Activated naive CD4-positive, alpha-beta T cell treated with anti-CD3 and anti-CD28 coated beads, Interleukin-2, amount 50 U/mL, for 24 hours (primary cell): ENCODE data around the gene ATP7B.

Experiments used
- H3K27ac Mint-ChIP-seq: one replicate; pipeline ENCODE4 v1.8.0; 2021; ENCODE audit warnings: mild to moderate bottlenecking, mixed read lengths
- H3K27me3 Mint-ChIP-seq: one replicate; pipeline ENCODE4 v1.8.0; 2021; ENCODE audit warnings: mixed read lengths
- H3K36me3 Mint-ChIP-seq: one replicate; pipeline ENCODE4 v1.8.0; 2021; ENCODE audit warnings: mixed read lengths
- H3K4me1 Mint-ChIP-seq: one replicate; pipeline ENCODE4 v1.8.0; 2021; ENCODE audit warnings: mixed read lengths
- H3K4me3 Mint-ChIP-seq: one replicate; pipeline ENCODE4 v1.8.0; 2021; ENCODE audit warnings: mild to moderate bottlenecking, mixed read lengths
- H3K9me3 Mint-ChIP-seq: one replicate; pipeline ENCODE4 v1.8.0; 2021; ENCODE audit warnings: mixed read lengths

ATP7B gene

GRCh38 chr13:51950722-51951121 is 60.5 kb downstream of the ATP7B start:
- Mint-ChIP-seq H3K4me3 (peak overlapping the region; percentile 62), H3K36me3 (peaks cover 4% of the 10 kb centered on the region), H3K9me3 (peaks cover 10% of the 10 kb centered on the region), H3K27ac (peak overlapping the region; percentile 14), H3K4me1 (peaks cover 46% of the 10 kb centered on the region), H3K27me3 (no peaks in the 10 kb centered on the region)

GRCh38 chr13:51946163-51946669 is 65.0 kb downstream of the ATP7B start:
- Mint-ChIP-seq H3K4me1 (peaks cover 57% of the 10 kb centered on the region), H3K27ac (no peak overlapping the region), H3K4me3 (no peak overlapping the region)

GRCh38 chr13:51945149-51945548 is 66.1 kb downstream of the ATP7B start:
- Mint-ChIP-seq H3K27ac (no peak overlapping the region), H3K4me1 (peaks cover 55% of the 10 kb centered on the region), H3K36me3 (peaks cover 4% of the 10 kb centered on the region), H3K4me3 (no peak overlapping the region), H3K27me3 (no peaks in the 10 kb centered on the region), H3K9me3 (no peaks in the 10 kb centered on the region)

More at GRCh38 chr13:51946163-51946669, 65.0 kb downstream of the ATP7B start:
- H3K9me3 Mint-ChIP-seq, result peaks cover 9% of the 10 kb centered on the region
- H3K36me3 Mint-ChIP-seq, result peaks cover 4% of the 10 kb centered on the region
- H3K27me3 Mint-ChIP-seq, result no peaks in the 10 kb centered on the region

GRCh38 chr13:51944428-51944827 is 66.8 kb downstream of the ATP7B start:
- peaks cover 3% of the 10 kb centered on the region for H3K36me3 Mint-ChIP-seq
- peaks cover 54% of the 10 kb centered on the region for H3K4me1 Mint-ChIP-seq
- no peak overlapping the region for H3K27ac Mint-ChIP-seq
- no peaks in the 10 kb centered on the region for H3K9me3 Mint-ChIP-seq
- no peaks in the 10 kb centered on the region for H3K27me3 Mint-ChIP-seq
- no peak overlapping the region for H3K4me3 Mint-ChIP-seq

GRCh38 chr13:51943721-51944120 is 67.5 kb downstream of the ATP7B start:
- peaks cover 55% of the 10 kb centered on the region for H3K4me1 Mint-ChIP-seq
- H3K36me3 Mint-ChIP-seq, result no peaks in the 10 kb centered on the region
- H3K9me3 Mint-ChIP-seq, result no peaks in the 10 kb centered on the region
- H3K27ac Mint-ChIP-seq, result no peak overlapping the region
- H3K27me3 Mint-ChIP-seq, result no peaks in the 10 kb centered on the region
- H3K4me3 Mint-ChIP-seq, result peak overlapping the region; percentile 11

GRCh38 chr13:51942189-51942588 is 69.1 kb downstream of the ATP7B start:
- H3K9me3 Mint-ChIP-seq, result no peaks in the 10 kb centered on the region
- H3K27ac Mint-ChIP-seq, result peak overlapping the region; percentile 8
- no peaks in the 10 kb centered on the region for H3K36me3 Mint-ChIP-seq
- peak overlapping the region; percentile 75 for H3K4me3 Mint-ChIP-seq
- peaks cover 58% of the 10 kb centered on the region for H3K4me1 Mint-ChIP-seq
- no peaks in the 10 kb centered on the region for H3K27me3 Mint-ChIP-seq

- H3K4me1 Mint-ChIP-seq, result peaks cover 38% of the 10 kb centered on the region
- H3K27me3 Mint-ChIP-seq, result no peaks in the 10 kb centered on the region
- no peak overlapping the region for H3K4me3 Mint-ChIP-seq
- no peaks in the 10 kb centered on the region for H3K9me3 Mint-ChIP-seq
- no peaks in the 10 kb centered on the region for H3K36me3 Mint-ChIP-seq
- no peak overlapping the region for H3K27ac Mint-ChIP-seq
Measured at GRCh38 chr13:51938454-51938853, 72.8 kb downstream of the ATP7B start.

GRCh38 chr13:51937320-51938290 is 73.6 kb downstream of the ATP7B start:
- Mint-ChIP-seq H3K27ac (no peak overlapping the region), H3K27me3 (no peaks in the 10 kb centered on the region), H3K4me3 (no peak overlapping the region), H3K4me1 (peaks cover 29% of the 10 kb centered on the region), H3K9me3 (no peaks in the 10 kb centered on the region), H3K36me3 (no peaks in the 10 kb centered on the region)

- Mint-ChIP-seq H3K4me3 (no peak overlapping the region), H3K36me3 (no peaks in the 10 kb centered on the region), H3K27ac (no peak overlapping the region)
Measured at GRCh38 chr13:51935326-51936171, 75.7 kb downstream of the ATP7B start.

GRCh38 chr13:51934461-51935087 is 76.7 kb downstream of the ATP7B start:
- no peak overlapping the region for H3K4me3 Mint-ChIP-seq
- H3K27me3 Mint-ChIP-seq, result no peaks in the 10 kb centered on the region
- no peak overlapping the region for H3K27ac Mint-ChIP-seq
- H3K4me1 Mint-ChIP-seq, result peaks cover 6% of the 10 kb centered on the region
- H3K9me3 Mint-ChIP-seq, result no peaks in the 10 kb centered on the region
- H3K36me3 Mint-ChIP-seq, result no peaks in the 10 kb centered on the region

More at GRCh38 chr13:51935326-51936171, 75.7 kb downstream of the ATP7B start:
- Mint-ChIP-seq H3K9me3 (no peaks in the 10 kb centered on the region), H3K27me3 (no peaks in the 10 kb centered on the region), H3K4me1 (peaks cover 9% of the 10 kb centered on the region)

- Mint-ChIP-seq H3K36me3 (no peaks in the 10 kb centered on the region), H3K4me1 (peaks cover 1% of the 10 kb centered on the region)
Measured at GRCh38 chr13:51933466-51934058, 77.7 kb downstream of the ATP7B start.

GRCh38 chr13:51932231-51932630 is 79.0 kb downstream of the ATP7B start:
- no peak overlapping the region for H3K4me3 Mint-ChIP-seq
- H3K9me3 Mint-ChIP-seq, result no peaks in the 10 kb centered on the region
- no peaks in the 10 kb centered on the region for H3K36me3 Mint-ChIP-seq
- H3K4me1 Mint-ChIP-seq, result no peaks in the 10 kb centered on the region
- H3K27ac Mint-ChIP-seq, result no peak overlapping the region
- no peaks in the 10 kb centered on the region for H3K27me3 Mint-ChIP-seq

More at GRCh38 chr13:51933466-51934058, 77.7 kb downstream of the ATP7B start:
- Mint-ChIP-seq H3K9me3 (no peaks in the 10 kb centered on the region), H3K27me3 (no peaks in the 10 kb centered on the region), H3K27ac (no peak overlapping the region), H3K4me3 (no peak overlapping the region)

- Mint-ChIP-seq H3K36me3 (no peaks in the 10 kb centered on the region), H3K27me3 (no peaks in the 10 kb centered on the region), H3K9me3 (no peaks in the 10 kb centered on the region), H3K27ac (no peak overlapping the region), H3K4me3 (no peak overlapping the region), H3K4me1 (no peaks in the 10 kb centered on the region)
Measured at GRCh38 chr13:51931606-51932005, 79.6 kb downstream of the ATP7B start.

- Mint-ChIP-seq H3K4me1 (peaks cover 7% of the 10 kb centered on the region), H3K27me3 (no peaks in the 10 kb centered on the region), H3K4me3 (no peak overlapping the region), H3K36me3 (no peaks in the 10 kb centered on the region), H3K27ac (no peak overlapping the region), H3K9me3 (no peaks in the 10 kb centered on the region)
Measured at GRCh38 chr13:51929699-51930098, 81.6 kb downstream of the ATP7B start.

- Mint-ChIP-seq H3K4me3 (no peak overlapping the region), H3K36me3 (no peaks in the 10 kb centered on the region), H3K4me1 (peaks cover 9% of the 10 kb centered on the region), H3K9me3 (no peaks in the 10 kb centered on the region), H3K27me3 (no peaks in the 10 kb centered on the region), H3K27ac (no peak overlapping the region)
Measured at GRCh38 chr13:51928231-51928630, 83.0 kb downstream of the ATP7B start.
